Activated effector memory CD4-positive, alpha-beta T cell treated with Interleukin-2 at 50 U/mL for 16 hours (primary cell): ENCODE results near the gene PRELID2.
"Not testable (repeated sequence)": the region's sequence is repeated elsewhere in the genome, so short reads cannot be mapped to it uniquely, and the experiment has no call there.

ENCODE experiments used
- DNase-seq: peaks from one replicate; pipeline ENCODE4 v3.0.0-alpha.2; 2020

Gene PRELID2

GRCh38 chr5:145737578-145737977 lies 97.6 kb downstream of the PRELID2 start:
- DNase-seq: no peak

GRCh38 chr5:145729956-145730355 lies 105.2 kb downstream of the PRELID2 start:
- DNase-seq: not testable (repeated sequence)

- no peak for DNase-seq
Observed at GRCh38 chr5:145723516-145723915, 111.6 kb downstream of the PRELID2 start.

- DNase-seq: no peak
Observed at GRCh38 chr5:145718956-145719355, 116.2 kb downstream of the PRELID2 start.

GRCh38 chr5:145715412-145715811 lies 119.7 kb downstream of the PRELID2 start:
- DNase-seq: no peak

GRCh38 chr5:145712245-145712644 lies 122.9 kb downstream of the PRELID2 start:
- no peak for DNase-seq

GRCh38 chr5:145711417-145711816 lies 123.7 kb downstream of the PRELID2 start:
- no peak for DNase-seq
